Measurements from ENCODE around the gene TMEM201. TPM values are rescaled to one million over a fixed set of nuclear protein-coding genes. Genes with fewer than 3 reads are reported as not detected.

Gene TMEM201
- polyA plus RNA-seq, 1 of the 3 experiments (the other 2 are of a cell fraction), result 8.2 TPM

- TF ChIP-seq IRF3 (IDR thresholded peaks at IDR 0.05; ENCODE audit: low read depth, low read length), result no peak
- no peak for TF ChIP-seq YY1 (IDR thresholded peaks at IDR 0.05; ENCODE audit: low read depth)
- no peak for TF ChIP-seq MEF2A (IDR thresholded peaks at IDR 0.05; ENCODE audit: borderline replicate concordance, low read depth)
- no peak for TF ChIP-seq JUND (IDR thresholded peaks at IDR 0.05)
- no peak for TF ChIP-seq SIN3A (IDR thresholded peaks at IDR 0.05; ENCODE audit: borderline replicate concordance, low read depth, low read length)
- TF ChIP-seq FOXM1 (IDR thresholded peaks at IDR 0.05; ENCODE audit: low read depth), result no peak
- TF ChIP-seq RCOR1 (IDR thresholded peaks at IDR 0.05; ENCODE audit: low read length), result no peak
- no peak for TF ChIP-seq CHD2 (IDR thresholded peaks at IDR 0.05; ENCODE audit: low read length, partially characterized antibody)
- TF ChIP-seq ELF1 (IDR thresholded peaks at IDR 0.05), result no peak
Measured at GRCh38 chr1:9589719-9590157, 1.0 kb downstream of the TMEM201 start (continued).

GRCh38 chr1:9590201-9590600 is 1.5 kb downstream of the TMEM201 start:
- ChIA-PET CTCF (interaction anchor here (0.9 to 7.0 kb wide), 9 partner anchors 11 to 1130 kb away, joined by 3 to 51 read pairs (median 4); no protein-coding TSS in a partner anchor), POLR2A (interaction anchor here (1.0 to 2.7 kb wide), 3 partner anchors 14 to 51 kb away, joined by 3 to 8 read pairs (median 3); partner anchors contain the start of gene SLC25A33)
- Histone ChIP-seq H3K27ac (ENCODE audit: low read depth in 2 of 2, low read length in 1 of 2) (peak overlapping the region in 1 of 2 experiments; percentile 93; a peak in 2 of 4 replicates), H3K9ac (peak overlapping the region; percentile 68; the same call in 1 of the 2 replicates), H4K20me1 (ENCODE audit: insufficient read depth) (peaks cover 32% of the 10 kb centered on the region; the same call in 1 of the 2 replicates), H3K4me2 (peak overlapping the region; percentile 90; the same call in 1 of the 2 replicates), H3K79me2 (ENCODE audit: insufficient read depth) (peaks cover 59% of the 10 kb centered on the region), H3K27me3 (ENCODE audit: insufficient read depth) (no peaks in the 10 kb centered on the region), H3K36me3 (replicated peaks in 1 of 2; ENCODE audit: control insufficient read depth in 1 of 2, insufficient read depth in 2 of 2, low read length in 1 of 2) (no peaks in the 10 kb centered on the region), H3K4me3 (ENCODE audit: low read depth in 2 of 2, low read length in 1 of 2) (peak overlapping the region; percentile 70 to 79; a peak in 3 of 4 replicates), H3K9me3 (no peaks in the 10 kb centered on the region), H3K9me2 (no peaks in the 10 kb centered on the region), H3K4me1 (ENCODE audit: control insufficient read depth in 1 of 2, insufficient read depth in 2 of 2, low read depth in 1 of 2, low read length in 1 of 2) (peaks cover 26 to 57% of the 10 kb centered on the region in 2 experiments; a peak in 3 of 4 replicates), H3F3A (replicated peaks; ENCODE audit: insufficient read depth) (no peaks in the 10 kb centered on the region), H2AFZ (ENCODE audit: low read depth) (no peak overlapping the region)
- TF ChIP-seq NFIC (IDR thresholded peaks at IDR 0.05; ENCODE audit: borderline replicate concordance), result no peak
- TF ChIP-seq GATA2 (CRISPR knock-in tag; IDR thresholded peaks at IDR 0.05), result no peak
- no peak for TF ChIP-seq GABPA (IDR thresholded peaks at IDR 0.05; ENCODE audit: low read depth)
- TF ChIP-seq MAX (IDR thresholded peaks at IDR 0.05; ENCODE audit: low read depth), result no peak
- TF ChIP-seq FOXJ3 (CRISPR knock-in tag; IDR thresholded peaks at IDR 0.05), result no peak
- no peak for TF ChIP-seq NRF1 (IDR thresholded peaks at IDR 0.05; ENCODE audit: low read depth, low read length)
- TF ChIP-seq USF1 (IDR thresholded peaks at IDR 0.05; ENCODE audit: borderline replicate concordance, low read depth), result no peak
- no peak for TF ChIP-seq FOXM1 (IDR thresholded peaks at IDR 0.05; ENCODE audit: low read depth)
- no peak for TF ChIP-seq MEF2A (IDR thresholded peaks at IDR 0.05; ENCODE audit: borderline replicate concordance, low read depth)
- no peak for TF ChIP-seq PBX3 (IDR thresholded peaks at IDR 0.05)
- no peak for TF ChIP-seq SMC3 (IDR thresholded peaks at IDR 0.05; ENCODE audit: low read depth, low read length)
- no peak for TF ChIP-seq JUND (IDR thresholded peaks at IDR 0.05)
- TF ChIP-seq RFX5 (IDR thresholded peaks at IDR 0.05; ENCODE audit: low read length), result no peak
- no peak for DNase-seq
- 92% methylated on average over 6 of the region's 7 CpGs for WGBS (ENCODE audit: low lambda C conversion rate)

Data from SK-N-SH (cell line).